HepG2 (cell line): ENCODE results near the gene CMTM1. TPM values are rescaled to one million over a fixed set of nuclear protein-coding genes. Genes with fewer than 3 reads are reported as not detected.

Experiments
- AKAP8 ChIP-seq: sonication (generic); formaldehyde crosslinking; IDR thresholded peaks from 2 replicates; pipeline ENCODE4 v1.5.1; 2020; ENCODE audit warnings: mild to moderate bottlenecking, missing genetic modification reagents
- HOXA9 ChIP-seq: sonication (generic); formaldehyde crosslinking; IDR thresholded peaks from 2 replicates; pipeline ENCODE4 v1.8.1; 2022; ENCODE audit warnings: missing genetic modification reagents, mild to moderate bottlenecking, moderate library complexity, borderline replicate concordance
- MEIS1 ChIP-seq: sonication (generic); formaldehyde crosslinking; IDR thresholded peaks from 2 replicates; pipeline ENCODE4 v1.9.0; 2021; ENCODE audit warnings: mild to moderate bottlenecking, missing genetic modification reagents, moderate library complexity, borderline replicate concordance
- SAP130 ChIP-seq: IDR thresholded peaks from 2 replicates; pipeline ENCODE4 v1.6.1; 2016; ENCODE audit warnings: low read depth
- SCMH1 ChIP-seq: sonication (generic); formaldehyde crosslinking; IDR thresholded peaks from 2 replicates; pipeline ENCODE4 v1.9.0; 2021; ENCODE audit warnings: missing genetic modification reagents, mild to moderate bottlenecking, borderline replicate concordance
- SP4 ChIP-seq: sonication (generic); formaldehyde crosslinking; IDR thresholded peaks from 2 replicates; pipeline ENCODE4 v1.8.1; 2023; ENCODE audit warnings: mild to moderate bottlenecking, missing genetic modification reagents
- THAP11 ChIP-seq: IDR thresholded peaks from 2 replicates; pipeline ENCODE4 v1.6.1; 2016; ENCODE audit warnings: missing biosample characterization, missing genetic modification reagents
- ZBTB34 ChIP-seq: sonication (generic); formaldehyde crosslinking; IDR thresholded peaks from 2 replicates; pipeline ENCODE4 v1.8.0; 2022; ENCODE audit warnings: mild to moderate bottlenecking, missing genetic modification reagents
- ZNF121 ChIP-seq: sonication (generic); formaldehyde crosslinking; IDR thresholded peaks from 2 replicates; pipeline ENCODE4 v1.5.0; 2020; ENCODE audit warnings: mild to moderate bottlenecking, missing genetic modification reagents
- ZNF407 ChIP-seq: sonication (generic); formaldehyde crosslinking; IDR thresholded peaks from one replicate; pipeline ENCODE4 v1.5.1; 2020; ENCODE audit warnings: mild to moderate bottlenecking, missing genetic modification reagents; ENCODE audit errors: not compliant biosample characterization
- ZNF414 ChIP-seq: sonication (generic); formaldehyde crosslinking; IDR thresholded peaks from 2 replicates; pipeline ENCODE4 v1.5.0; 2020; ENCODE audit warnings: missing genetic modification reagents
- ZNF441 ChIP-seq: sonication (generic); formaldehyde crosslinking; IDR thresholded peaks from 2 replicates; pipeline ENCODE4 v1.7.0; 2021; ENCODE audit warnings: missing genetic modification reagents, borderline replicate concordance
- ZNF567 ChIP-seq: sonication (generic); formaldehyde crosslinking; IDR thresholded peaks from 2 replicates; pipeline ENCODE4 v1.8.1; 2023; ENCODE audit warnings: mild to moderate bottlenecking, missing genetic modification reagents, borderline replicate concordance
- ZNF639 ChIP-seq: conservative IDR thresholded peaks from 2 replicates; pipeline ENCODE4 v1.6.1; 2018; ENCODE audit warnings: missing genetic modification reagents
- ZNF644 ChIP-seq: IDR thresholded peaks from 2 replicates; pipeline ENCODE4 v1.6.1; 2016; ENCODE audit warnings: low read depth
- ZNF678 ChIP-seq: sonication (generic); formaldehyde crosslinking; IDR thresholded peaks from 2 replicates; pipeline ENCODE4 v1.4.0; 2020; ENCODE audit warnings: mild to moderate bottlenecking, missing genetic modification reagents
- ZNF781 ChIP-seq: sonication (generic); formaldehyde crosslinking; IDR thresholded peaks from 2 replicates; pipeline ENCODE4 v1.5.1; 2020; ENCODE audit warnings: borderline replicate concordance, mild to moderate bottlenecking, missing genetic modification reagents; ENCODE audit errors: not compliant biosample characterization
- polyA plus RNA-seq, 8 experiments: library from polyadenylated mRNA; depleted of rRNA in 3 of 8; stranded (reverse) in 7 of 8; unstranded in 1 of 8; fragments of >200 nt; fragmentation: Illumina TruSeq in 4 of 8; extraction: Trizol in 4 of 8; gene quantifications; 2 replicates each; pipeline versions ENCODE4 v1.2.1 to v1.2.3, GENCODE V29; 2011 to 2016; ENCODE audit warnings: low read depth in 4 of 8, missing spikeins in 1 of 8, mixed read lengths in 1 of 8; ENCODE audit not compliant: insufficient read depth in 1 of 8
- total RNA-seq, 5 experiments: library from RNA; depleted of rRNA; stranded (reverse); fragments of >200 nt; fragmentation: Illumina TruSeq; extraction: Trizol; gene quantifications; 2 replicates each; pipeline ENCODE4 v1.2.3, GENCODE V29; 2016; ENCODE audit warnings: low read depth in 1 of 5

CMTM1 gene
- total and polyA plus RNA-seq, 2 of the 13 experiments (the other 11 are each of a cell fraction or from before 2014, with no cell fraction given): 1.7 to 2.9 TPM

GRCh38 chr16:66516808-66517585, 49.2 kb upstream of the CMTM1 start (continued):
- TF ChIP-seq ZBTB34 (CRISPR knock-in tag) (peak; percentile 96), AKAP8 (CRISPR knock-in tag) (peak; percentile 75; the same call in 1 of the 2 replicates), ZNF441 (CRISPR knock-in tag) (0 out of 2 replicates have a peak, but pooled peaks have one; percentile 21), ZNF414 (CRISPR knock-in tag) (peak; percentile 99), SCMH1 (no peak), ZNF639 (peak; percentile 79; the same call in 1 of the 2 replicates), ZNF781 (CRISPR knock-in tag) (peak; percentile 90), ZNF121 (CRISPR knock-in tag) (no peak; the same call in 1 of the 2 replicates), ZNF407 (CRISPR knock-in tag) (no peak), THAP11 (CRISPR knock-in tag) (peak; percentile 90), MEIS1 (peak; percentile 69; the same call in 1 of the 2 replicates), ZNF678 (CRISPR knock-in tag) (no peak), ZNF644 (CRISPR knock-in tag) (peak; percentile 56; the same call in 1 of the 2 replicates), ZNF567 (no peak; the same call in 1 of the 2 replicates), SAP130 (peak; percentile 100), HOXA9 (CRISPR knock-in tag) (no peak), SP4 (CRISPR knock-in tag) (peak; percentile 67; the same call in 1 of the 2 replicates)
